HT-29 (cell line): Measurements from ENCODE around the gene GATA1. TPM values are rescaled to one million over a fixed set of nuclear protein-coding genes. Genes with fewer than 3 reads are reported as not detected.

Experiments used
- small RNA-seq: library from RNA; depleted of rRNA; stranded (forward); fragments of <200 nt; gene quantifications from one replicate; pipeline ENCODE3, GENCODE V24; 2014
- total RNA-seq: library from RNA; depleted of rRNA; stranded (reverse); fragments of >200 nt; shearing (Covaris generic); gene quantifications from 2 replicates; pipeline ENCODE4 v1.2.3, GENCODE V29; 2014; rRNA removed

Gene GATA1
- total RNA-seq, 1 experiment from 2014 or later, result not detected

Small RNAs within 50 kb of the gene (small RNA-seq; reads per million reads assigned to genes)
- not detected for gene RNU6-29P

Other genes starting within 250 kb of the GATA1 start
- gene TBC1D25, start 246.9 kb upstream of the GATA1 start, total RNA-seq, result 5.6 and 10.5 TPM in 2 replicates
- gene RBM3, start 212.1 kb upstream of the GATA1 start, total RNA-seq, result 134 and 135 TPM in 2 replicates
- 120 and 165 TPM in 2 replicates for gene WDR13, start 189.1 kb upstream of the GATA1 start, total RNA-seq
- gene WAS, start 102.8 kb upstream of the GATA1 start, total RNA-seq, result 0.15 and 0.50 TPM in 2 replicates
- gene SUV39H1, start 89.9 kb upstream of the GATA1 start, total RNA-seq, result 25.3 and 26.2 TPM in 2 replicates
- 0.63 TPM in 1 of 2 replicates, not detected in the other for gene GLOD5, start 24.8 kb upstream of the GATA1 start, total RNA-seq
- gene HDAC6, start 15.5 kb downstream of the GATA1 start, total RNA-seq, result 60.6 and 65.2 TPM in 2 replicates
- not detected in 2 replicates for gene ERAS, start 39.9 kb downstream of the GATA1 start, total RNA-seq
- gene PCSK1N, start 49.0 kb downstream of the GATA1 start, total RNA-seq, result not detected in 2 replicates
- gene TIMM17B, start 111.2 kb downstream of the GATA1 start, total RNA-seq, result 127 and 148 TPM in 2 replicates
- gene PQBP1, start 111.3 kb downstream of the GATA1 start, total RNA-seq, result 86.3 and 97.5 TPM in 2 replicates
- gene SLC35A2, start 125.1 kb downstream of the GATA1 start, total RNA-seq, result 66.8 and 75.0 TPM in 2 replicates
- gene PIM2, start 132.4 kb downstream of the GATA1 start, total RNA-seq, result 13.4 and 14.9 TPM in 2 replicates
- gene OTUD5, start 171.0 kb downstream of the GATA1 start, total RNA-seq, result 42.8 and 48.6 TPM in 2 replicates
- gene KCND1, start 185.3 kb downstream of the GATA1 start, total RNA-seq, result 0.18 TPM in 1 of 2 replicates, not detected in the other
- 24.6 and 26.4 TPM in 2 replicates for gene GRIPAP1, start 215.7 kb downstream of the GATA1 start, total RNA-seq